ENCODE results near the gene STK40.

Gene STK40

DNA sequence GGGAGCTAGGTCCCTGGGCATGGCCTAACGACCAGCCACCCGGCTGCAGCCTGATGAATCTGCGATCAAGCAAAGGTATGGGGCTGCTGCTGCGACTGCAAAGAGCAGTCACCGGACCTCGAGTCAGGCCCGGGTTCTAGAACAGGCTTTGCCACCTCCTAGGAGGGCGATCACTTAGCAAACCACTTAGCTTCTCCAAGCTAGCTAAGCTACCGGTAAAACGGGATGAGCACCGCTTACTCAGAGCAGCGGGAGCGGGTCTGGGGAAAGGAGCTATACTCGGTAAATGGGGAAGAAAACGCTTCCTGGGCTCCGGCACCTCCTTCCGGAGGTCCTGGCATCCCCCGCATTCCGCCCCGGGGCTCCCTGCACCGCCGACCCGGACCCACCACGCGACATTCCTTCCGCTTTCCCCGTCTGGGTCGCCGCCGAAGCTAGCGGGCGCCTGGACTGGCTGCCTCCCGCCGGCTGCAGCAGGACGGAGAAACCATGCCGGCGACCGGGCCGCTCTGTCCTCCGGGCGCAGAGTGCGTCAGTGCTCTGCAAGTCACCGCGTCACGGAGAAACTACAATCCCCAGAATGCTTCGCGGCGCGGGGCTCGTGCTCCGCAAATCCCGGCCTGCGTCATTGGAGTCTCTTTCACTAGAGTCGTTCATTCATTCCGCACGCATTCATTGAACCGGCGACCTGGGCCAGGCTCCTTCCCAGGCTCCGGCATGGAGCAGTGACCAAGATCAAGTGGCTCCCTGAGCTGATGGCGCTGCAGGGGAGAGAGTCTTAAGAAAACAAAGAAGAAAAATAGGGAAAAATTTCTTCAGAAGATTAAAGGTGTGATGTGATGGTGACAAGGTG is 11.9 kb upstream of the STK40 start, which contains the start of gene LSM10:
LSM10 (minus strand) TSS at position 531 of the 853 bp plus-strand sequence. CDS start 3,779 bp downstream, outside the sequence.
- peak; percentile 95 for DNase-seq

DNA sequence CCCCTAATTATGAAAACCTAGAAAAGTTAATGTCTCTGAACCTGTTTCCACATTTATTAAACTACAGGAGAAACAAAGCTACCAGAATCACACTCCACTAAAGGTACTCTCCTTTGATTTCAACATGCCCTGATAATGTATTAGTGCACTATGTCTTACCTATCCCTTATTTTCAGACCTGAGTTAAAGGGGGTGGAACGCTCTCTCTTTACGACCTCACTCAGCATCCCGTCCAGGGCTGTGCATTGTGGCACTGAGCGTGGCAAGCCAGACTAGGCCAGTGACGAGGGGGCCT is 11.3 kb upstream of the STK40 start:
- DNase-seq, result no peak

GRCh38 chr1:36396359-36396758 is 10.6 kb upstream of the STK40 start:
- DNase-seq, result no peak

GRCh38 chr1:36393686-36394085 is 8.0 kb upstream of the STK40 start:
- DNase-seq, result no peak

- DNase-seq, result no peak
These were observed 7.1 kb upstream of the STK40 start for GRCh38 chr1:36392836-36393235.

DNA sequence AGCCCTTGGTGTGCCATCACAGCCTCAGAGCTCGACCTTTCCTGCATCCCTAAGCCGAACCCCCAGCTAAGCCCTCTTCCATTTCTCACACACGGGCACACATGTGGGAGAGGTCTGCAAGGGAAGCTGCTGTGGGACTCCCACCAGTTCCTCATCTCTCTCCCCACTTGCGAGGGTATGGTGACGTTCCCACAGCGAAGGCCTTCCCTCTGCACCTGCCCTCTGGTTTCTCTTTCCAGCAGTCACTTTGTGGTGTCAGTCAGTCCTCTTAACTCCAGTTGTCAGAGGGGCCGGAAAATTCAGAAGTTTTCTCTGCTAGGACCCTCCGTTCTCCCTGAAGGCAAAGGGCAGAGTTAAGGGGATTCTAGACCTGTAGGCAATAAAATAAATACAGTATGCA is 5.5 kb upstream of the STK40 start:
- DNase-seq, result no peak

DNA sequence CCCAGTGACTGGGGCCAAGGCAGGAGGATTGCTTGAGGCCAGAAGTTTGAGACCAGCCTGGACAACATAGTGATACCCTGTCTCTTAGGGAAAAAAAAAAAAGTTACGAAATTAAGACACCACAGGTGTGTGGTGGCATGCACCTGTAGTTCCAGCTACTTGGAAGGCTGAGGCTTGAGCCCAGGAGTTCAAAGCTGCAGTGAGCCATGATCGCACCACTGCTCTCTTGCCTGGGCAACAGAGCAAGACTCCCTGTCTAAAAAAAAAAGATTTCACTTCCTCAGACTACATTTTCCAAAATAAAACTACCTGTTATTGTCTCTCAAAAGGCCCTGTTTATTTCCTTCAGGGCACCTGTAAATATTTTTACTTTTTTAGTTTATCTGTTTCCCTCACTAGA is 4.7 kb upstream of the STK40 start:
- no peak for DNase-seq

GRCh38 chr1:36389999-36390398 is 4.3 kb upstream of the STK40 start:
- DNase-seq, result no peak

GRCh38 chr1:36389261-36389660 is 3.5 kb upstream of the STK40 start:
- no peak for DNase-seq

DNA sequence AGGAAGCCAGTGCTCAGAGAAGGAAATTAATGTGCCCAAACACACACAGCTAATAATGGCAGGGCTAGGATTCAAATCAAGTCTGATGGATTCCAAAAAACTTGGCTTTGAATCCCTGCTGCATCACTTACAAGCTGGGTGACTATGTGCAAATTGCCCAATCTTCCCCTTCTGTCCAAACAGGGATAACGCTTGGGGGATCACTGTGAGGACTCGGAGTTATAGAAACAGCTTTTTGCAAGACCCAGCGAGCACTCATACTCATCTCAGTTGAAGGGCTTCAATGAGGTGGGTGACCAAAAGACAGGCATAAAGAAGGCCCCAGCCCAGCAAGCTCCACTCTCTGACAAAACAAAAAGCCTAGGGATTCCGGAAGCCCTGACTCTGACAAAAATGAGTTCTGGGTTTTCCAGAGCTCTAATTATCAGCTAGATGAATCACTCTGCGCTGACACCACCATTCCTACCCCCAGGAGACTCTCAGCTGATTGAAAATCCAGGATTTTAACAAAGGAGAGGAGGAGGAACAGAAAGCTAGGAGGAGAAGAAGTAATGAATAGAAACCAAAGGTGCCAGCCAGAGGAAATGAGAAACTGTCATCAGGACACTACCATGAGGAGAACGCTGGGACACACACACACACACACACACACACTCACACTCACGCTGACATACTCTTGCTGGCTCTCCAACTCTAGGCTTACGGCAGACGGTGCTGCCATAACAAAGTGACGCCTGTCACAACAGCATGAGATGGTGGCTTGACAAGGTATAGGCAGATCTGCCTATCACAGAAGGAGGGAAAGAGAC is 1.6 kb upstream of the STK40 start:
- no peak for DNase-seq

DNA sequence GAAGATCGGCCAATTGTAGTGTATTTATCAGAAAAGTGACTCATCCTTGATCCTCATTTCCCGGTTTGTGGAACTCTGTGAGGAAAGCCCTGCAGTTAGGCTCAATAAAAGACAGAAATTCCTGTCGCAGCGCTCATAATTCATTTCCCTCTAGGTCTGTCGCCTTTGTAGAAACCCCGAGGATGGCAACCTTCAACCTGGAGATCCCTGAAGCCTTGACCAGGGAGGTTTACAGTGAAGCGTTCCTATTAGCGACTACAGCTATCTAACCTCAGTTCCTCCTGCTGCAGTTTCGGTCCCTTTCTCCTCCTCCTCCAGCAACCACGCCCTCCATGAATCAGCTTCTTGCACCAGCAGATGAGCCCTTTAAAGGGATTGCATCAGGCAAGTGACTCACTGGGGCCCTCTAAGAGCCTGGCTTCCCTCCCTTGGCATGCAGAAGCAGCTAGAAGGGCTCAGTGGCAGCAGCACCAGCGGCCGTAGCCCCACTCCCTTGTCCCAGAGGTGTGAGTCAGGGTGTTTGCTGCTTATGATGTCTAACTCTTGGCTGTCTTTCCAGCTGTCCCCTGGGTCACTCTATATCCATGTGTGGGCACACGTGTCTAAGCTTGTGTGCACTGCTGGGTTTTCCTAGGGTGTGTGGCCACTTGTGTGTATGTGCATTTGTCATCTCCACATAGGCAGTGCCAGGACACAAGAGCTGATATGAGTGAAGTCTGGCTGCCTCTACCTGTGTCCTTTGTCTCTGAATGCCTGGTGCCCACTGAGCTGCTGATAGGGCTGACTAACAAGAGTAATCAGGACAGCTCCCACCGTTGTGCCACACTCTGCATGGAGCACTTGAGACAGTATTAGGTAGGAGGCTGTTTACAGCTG is 779 bp upstream of the STK40 start:
- DNase-seq, result peak; percentile 89

DNA sequence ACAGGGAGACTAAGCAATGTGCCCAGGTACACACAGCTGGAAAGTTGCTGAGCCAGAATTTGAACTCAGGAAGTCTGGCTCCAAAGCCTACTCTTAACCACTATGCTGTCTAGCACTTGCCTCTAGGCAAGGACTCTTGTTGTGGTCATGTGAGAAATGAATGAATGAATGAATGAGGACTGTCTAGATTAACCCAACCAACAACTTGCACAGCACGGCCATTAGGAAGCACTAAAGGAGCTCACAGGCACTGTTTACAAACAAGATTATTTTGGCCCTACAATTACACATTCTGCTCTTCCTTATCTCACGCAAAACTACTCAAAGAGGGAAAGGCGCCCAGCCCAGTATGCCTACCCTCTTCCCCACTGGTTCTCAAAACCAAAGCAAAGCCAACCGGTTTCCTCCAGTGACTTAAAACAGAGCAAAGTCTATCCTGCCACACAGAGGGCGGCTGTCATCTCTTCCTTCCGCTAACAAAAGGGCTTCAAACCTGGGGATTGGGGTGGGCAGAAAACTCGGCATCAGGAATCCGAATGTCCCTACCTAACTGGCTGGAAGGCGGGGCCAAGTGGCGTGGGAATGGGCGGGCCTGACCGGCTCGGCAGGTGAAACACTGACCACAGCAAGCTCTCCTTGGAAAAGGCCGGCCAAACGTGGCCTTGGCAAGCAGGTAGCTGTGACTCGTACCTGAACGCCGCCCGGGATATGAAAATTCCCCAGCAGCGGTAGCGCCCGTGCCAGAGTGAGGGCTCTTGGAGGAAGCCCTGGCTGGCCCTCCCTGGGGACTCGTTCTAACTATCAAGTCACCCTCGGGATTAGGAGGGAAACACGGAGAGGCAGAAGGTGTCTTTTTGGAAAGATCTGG is 948 bp downstream of the STK40 start:
- peak; percentile 56 for DNase-seq

DNA sequence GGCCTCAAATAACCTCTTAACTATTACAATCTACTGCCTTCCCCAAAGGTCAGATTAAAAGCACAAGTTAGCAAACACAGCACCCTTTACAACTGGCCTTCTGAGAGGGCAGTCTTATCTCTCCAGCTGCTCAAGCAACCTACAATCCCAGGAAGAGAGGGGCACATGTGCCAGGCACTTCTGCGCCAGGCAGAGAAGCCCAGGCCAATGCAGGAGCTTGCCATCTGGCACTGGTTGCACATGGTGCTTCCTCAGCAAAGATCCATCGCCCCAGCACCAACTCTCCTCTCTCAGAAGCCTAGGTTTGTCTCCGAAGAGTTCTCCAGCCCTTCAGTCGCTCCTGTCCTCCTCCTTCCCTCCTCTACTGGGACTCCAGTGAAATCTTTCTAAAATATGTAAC is 2.5 kb downstream of the STK40 start:
- DNase-seq, result no peak

DNA sequence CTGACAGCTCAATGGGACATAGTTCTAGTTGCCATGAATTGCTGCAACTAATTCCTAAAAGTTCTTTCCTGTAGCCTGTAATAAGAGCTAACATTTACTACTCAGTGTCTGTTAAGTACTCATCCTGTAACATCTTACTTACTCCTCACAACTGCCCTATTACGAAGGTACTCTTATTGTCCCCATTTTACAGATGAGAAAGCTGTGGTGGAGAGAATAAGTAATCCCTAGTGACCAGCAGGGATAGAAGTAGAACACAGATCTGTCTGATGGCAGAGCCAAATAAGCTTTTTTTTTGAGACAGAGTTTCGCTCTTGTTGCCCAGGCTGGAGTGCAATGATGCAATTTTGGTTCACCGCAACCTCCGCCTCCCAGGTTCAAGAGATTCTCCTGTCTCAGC is 3.1 kb downstream of the STK40 start:
- no peak for DNase-seq

GRCh38 chr1:36382231-36382630 is 3.5 kb downstream of the STK40 start:
- DNase-seq, result no peak

DNA sequence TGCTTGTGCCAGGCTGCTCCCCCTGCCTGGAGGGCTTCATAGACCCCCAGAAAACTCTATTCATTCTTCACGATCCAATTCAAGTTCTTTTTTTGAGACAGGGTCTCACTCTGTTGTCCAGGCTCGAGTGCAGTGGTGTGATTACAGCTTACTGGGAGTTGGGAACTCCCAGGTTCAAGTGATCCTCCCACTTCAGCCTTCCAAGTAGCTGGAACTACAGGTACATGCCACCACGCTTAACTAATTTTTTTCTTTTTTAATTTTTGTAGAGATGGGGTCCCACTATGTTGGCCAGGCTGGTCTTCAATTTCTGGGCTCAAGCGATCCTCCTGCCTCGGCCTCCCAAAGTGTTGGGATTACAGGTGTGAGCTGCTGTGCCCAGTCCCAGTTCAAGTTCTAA is 4.3 kb downstream of the STK40 start:
- DNase-seq, result no peak

DNA sequence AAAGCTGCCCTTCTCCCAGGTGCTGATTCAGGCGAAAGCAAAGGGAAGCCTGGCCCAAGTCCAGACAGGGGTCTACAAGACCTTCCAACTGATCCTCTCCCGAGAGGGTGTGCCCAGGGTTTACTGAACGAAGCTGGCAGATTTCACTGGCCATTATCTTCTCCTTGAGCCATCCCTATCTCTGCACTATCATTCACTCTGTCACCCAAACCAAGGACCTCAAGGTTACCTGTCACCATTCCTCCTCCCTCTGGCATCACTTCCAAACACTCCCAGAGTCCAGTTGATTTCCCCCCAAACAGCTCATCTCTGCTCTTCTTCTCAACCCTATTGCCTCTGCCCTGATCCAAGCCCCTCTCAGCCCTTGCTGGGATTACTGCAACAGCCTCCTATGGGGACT is 4.9 kb downstream of the STK40 start:
- DNase-seq, result no peak

- no peak for DNase-seq
These were observed 5.5 kb downstream of the STK40 start for GRCh38 chr1:36380143-36380619.

DNA sequence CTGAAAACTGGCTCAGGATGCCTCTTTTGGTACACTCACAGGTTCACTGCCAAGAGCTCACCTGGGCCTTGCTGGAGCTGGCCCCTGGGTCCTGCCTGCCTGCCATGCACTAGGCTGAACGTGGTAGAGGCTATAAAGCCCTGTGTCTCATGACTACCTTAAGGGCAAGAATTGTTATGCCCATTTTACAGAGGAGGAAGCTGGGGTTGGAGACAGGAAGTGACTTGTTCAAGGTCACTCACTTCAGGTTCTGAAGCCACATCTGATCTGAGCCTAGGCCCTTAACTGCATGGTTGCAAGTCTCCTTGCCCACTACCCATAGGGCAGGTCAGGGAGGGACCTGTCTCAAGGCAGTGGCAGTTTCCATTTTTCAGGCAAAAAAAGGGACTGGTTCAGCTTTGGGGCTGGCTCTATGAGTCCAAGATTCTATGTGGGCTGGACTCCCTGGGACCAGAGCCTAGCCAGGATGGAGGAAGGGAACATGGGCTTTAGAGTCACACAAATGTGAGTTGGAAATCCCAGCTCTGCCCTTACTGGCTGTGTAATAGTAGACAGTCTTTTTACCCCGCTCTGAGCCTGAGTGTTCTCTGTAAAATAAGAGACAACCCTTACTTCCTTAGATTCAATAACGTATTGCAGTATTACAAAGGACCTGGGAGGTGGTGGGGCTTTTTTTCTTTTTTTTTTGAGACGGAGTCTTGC is 7.8 kb downstream of the STK40 start:
- no peak for DNase-seq

GRCh38 chr1:36372617-36373016 is 13.1 kb downstream of the STK40 start:
- no peak for DNase-seq

GRCh38 chr1:36369061-36369861 is 16.5 kb downstream of the STK40 start:
- DNase-seq, result peak; percentile 81
